GM19455 (cell line): Measurements from ENCODE around the gene KCTD3.

Experiments used
- ATAC-seq: cut with Tn5 transposase; IDR thresholded peaks from one replicate; pipeline ENCODE4 v1.9.1; 2021; ENCODE audit not compliant: unreplicated experiment

KCTD3 gene

GRCh38 chr1:215603319-215603718, 36.2 kb downstream of the KCTD3 start:
- ATAC-seq: no peak

- no peak for ATAC-seq
Measured at GRCh38 chr1:215605011-215605621, 38.0 kb downstream of the KCTD3 start.

- ATAC-seq: no peak
Measured at GRCh38 chr1:215606036-215606435, 38.9 kb downstream of the KCTD3 start.

GRCh38 chr1:215606564-215607168, 39.6 kb downstream of the KCTD3 start:
- no peak for ATAC-seq

GRCh38 chr1:215607412-215607811, 40.3 kb downstream of the KCTD3 start:
- no peak for ATAC-seq

GRCh38 chr1:215608646-215609045, 41.5 kb downstream of the KCTD3 start:
- ATAC-seq: no peak

GRCh38 chr1:215612391-215612790, 45.3 kb downstream of the KCTD3 start:
- no peak for ATAC-seq

GRCh38 chr1:215617979-215618378, 50.9 kb downstream of the KCTD3 start:
- no peak for ATAC-seq

- ATAC-seq: no peak
Measured at GRCh38 chr1:215623162-215623561, 56.1 kb downstream of the KCTD3 start.

GRCh38 chr1:215625949-215626348, 58.8 kb downstream of the KCTD3 start:
- no peak for ATAC-seq

- ATAC-seq: no peak
Measured at GRCh38 chr1:215631040-215631439, 63.9 kb downstream of the KCTD3 start.

- no peak for ATAC-seq
Measured at GRCh38 chr1:215631489-215631888, 64.4 kb downstream of the KCTD3 start.

GRCh38 chr1:215635827-215636226, 68.7 kb downstream of the KCTD3 start:
- ATAC-seq: no peak

- ATAC-seq: no peak
Measured at GRCh38 chr1:215636258-215636965, 69.3 kb downstream of the KCTD3 start.

- no peak for ATAC-seq
Measured at GRCh38 chr1:215637041-215637573, 70.0 kb downstream of the KCTD3 start.

GRCh38 chr1:215640429-215641148, 73.5 kb downstream of the KCTD3 start:
- ATAC-seq: no peak

GRCh38 chr1:215643592-215644321, 76.7 kb downstream of the KCTD3 start:
- ATAC-seq: no peak

- ATAC-seq: no peak
Measured at GRCh38 chr1:215645182-215645581, 78.1 kb downstream of the KCTD3 start.

- ATAC-seq: no peak
Measured at GRCh38 chr1:215645861-215646260, 78.8 kb downstream of the KCTD3 start.

- no peak for ATAC-seq
Measured at GRCh38 chr1:215647738-215648137, 80.6 kb downstream of the KCTD3 start.

GRCh38 chr1:215648957-215649356, 81.9 kb downstream of the KCTD3 start:
- no peak for ATAC-seq
